ENCODE data around the gene ADAMTS2. TPM values are rescaled to one million over a fixed set of nuclear protein-coding genes. Genes with fewer than 3 reads are reported as not detected.

Gene ADAMTS2
- total and polyA plus RNA-seq, 8 donors: 1.8 to 41.5 (median 11.6) TPM

- DNase-seq: no peak
- H3K9me3 ChIP-seq: peaks cover 0 to 10% (median 2%) of the 10 kb centered on the region in 4 donors
- no peaks in the 10 kb centered on the region for H3K36me3 ChIP-seq
- H3K27me3 ChIP-seq: peaks cover 0 to 1% (median 0%) of the 10 kb centered on the region in 3 donors
- TF ChIP-seq POLR2AphosphoS5 (IDR thresholded peaks at IDR 0.05) (no peak), POLR2A (IDR thresholded peaks at IDR 0.05) (no peak), CTCF (IDR thresholded peaks at IDR 0.05) (no peak), EP300 (IDR thresholded peaks at IDR 0.05) (no peak)
- H3K4me1 ChIP-seq: no peaks in the 10 kb centered on the region
- no peak overlapping the region for H3K27ac ChIP-seq
- intact Hi-C loops (cut with DNase I; ENCODE audit: low total_unique reads): no loop called here
- no peak overlapping the region for H3K4me3 ChIP-seq
- WGBS, 5 donors: 81 to 89% (median 86%) methylated on average over 7 to 17 of the region's 20 CpGs
These were observed 115.9 kb downstream of the ADAMTS2 start for GRCh38 chr5:179229331-179229831.

- H3K36me3 ChIP-seq: no peaks in the 10 kb centered on the region
- H3K4me1 ChIP-seq: no peaks in the 10 kb centered on the region
- 74 to 85% (median 75%) methylated on average over 6 to 20 of the region's 20 CpGs for WGBS, 5 donors
- H3K27ac ChIP-seq: no peak overlapping the region
- intact Hi-C loops (cut with DNase I; ENCODE audit: low total_unique reads): no loop called here
- no peak for DNase-seq
- no peak overlapping the region for H3K4me3 ChIP-seq
- H3K9me3 ChIP-seq: peaks cover 0 to 18% (median 6%) of the 10 kb centered on the region in 4 donors
- no peaks in the 10 kb centered on the region for H3K27me3 ChIP-seq
- TF ChIP-seq POLR2A (IDR thresholded peaks at IDR 0.05) (no peak), POLR2AphosphoS5 (IDR thresholded peaks at IDR 0.05) (no peak), EP300 (IDR thresholded peaks at IDR 0.05) (no peak), CTCF (IDR thresholded peaks at IDR 0.05) (no peak)
These were observed 116.7 kb downstream of the ADAMTS2 start for GRCh38 chr5:179228341-179229121.

- H3K27me3 ChIP-seq: no peaks in the 10 kb centered on the region
- H3K9me3 ChIP-seq: peaks cover 0 to 19% (median 7%) of the 10 kb centered on the region in 4 donors
- H3K4me1 ChIP-seq: no peaks in the 10 kb centered on the region
- WGBS, 5 donors: 66 to 75% (median 67%) methylated on average over 17 of the region's 17 CpGs
- no peaks in the 10 kb centered on the region for H3K36me3 ChIP-seq
- DNase-seq: no peak
- intact Hi-C loops (cut with DNase I; ENCODE audit: low total_unique reads): no loop called here
- no peak overlapping the region for H3K27ac ChIP-seq
- TF ChIP-seq CTCF (IDR thresholded peaks at IDR 0.05) (no peak), EP300 (IDR thresholded peaks at IDR 0.05) (no peak), POLR2AphosphoS5 (IDR thresholded peaks at IDR 0.05) (no peak), POLR2A (IDR thresholded peaks at IDR 0.05) (no peak)
- H3K4me3 ChIP-seq: no peak overlapping the region
These were observed 117.5 kb downstream of the ADAMTS2 start for GRCh38 chr5:179227580-179228311.

GRCh38 chr5:179227229-179227579 is 118.1 kb downstream of the ADAMTS2 start:
- intact Hi-C loops (cut with DNase I; ENCODE audit: low total_unique reads): no loop called here
- TF ChIP-seq POLR2A (IDR thresholded peaks at IDR 0.05) (no peak), POLR2AphosphoS5 (IDR thresholded peaks at IDR 0.05) (no peak), EP300 (IDR thresholded peaks at IDR 0.05) (no peak), CTCF (IDR thresholded peaks at IDR 0.05) (no peak)
- H3K4me1 ChIP-seq: no peaks in the 10 kb centered on the region
- no peaks in the 10 kb centered on the region for H3K36me3 ChIP-seq
- no peaks in the 10 kb centered on the region for H3K27me3 ChIP-seq
- DNase-seq: peak in 1 of 2 donors; percentile 26
- H3K9me3 ChIP-seq: peaks cover 0 to 19% (median 7%) of the 10 kb centered on the region in 4 donors
- WGBS, 5 donors: 57 to 82% (median 66%) methylated on average over 3 to 4 of the region's 4 CpGs
- H3K4me3 ChIP-seq: no peak overlapping the region
- no peak overlapping the region for H3K27ac ChIP-seq
